Measurements from ENCODE around the gene OPA3.

DNA sequence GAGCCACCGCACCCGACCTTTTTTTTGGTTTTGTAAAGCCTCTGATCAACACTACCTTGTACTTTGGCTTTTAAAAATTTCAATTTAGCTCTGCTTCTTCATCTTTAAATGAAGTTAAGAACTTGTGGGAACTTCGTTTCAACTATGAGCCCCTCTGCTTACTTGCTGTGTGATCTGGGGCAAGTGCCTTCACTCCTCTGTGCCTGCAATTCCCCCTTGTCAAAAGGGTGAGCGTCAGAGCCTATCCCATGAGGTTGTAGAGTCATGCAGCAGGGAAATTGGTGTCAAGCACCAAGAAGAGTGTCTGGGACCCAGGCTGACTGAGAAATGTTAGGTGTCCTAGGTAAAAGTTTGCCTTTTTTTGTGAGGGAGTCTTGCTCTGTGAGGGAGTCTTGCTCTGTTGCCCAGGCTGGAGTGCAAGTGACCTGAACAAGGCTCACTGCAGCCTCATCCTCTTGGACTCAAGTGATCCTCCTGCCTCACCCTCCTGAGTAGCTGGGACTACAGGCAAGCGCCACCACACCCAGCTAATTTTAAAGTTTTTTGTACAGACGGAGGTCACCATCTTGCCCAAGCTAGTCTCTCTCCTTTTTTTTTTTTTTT, 71.6 kb downstream of the OPA3 start:
- TF ChIP-seq, protein P1, sequence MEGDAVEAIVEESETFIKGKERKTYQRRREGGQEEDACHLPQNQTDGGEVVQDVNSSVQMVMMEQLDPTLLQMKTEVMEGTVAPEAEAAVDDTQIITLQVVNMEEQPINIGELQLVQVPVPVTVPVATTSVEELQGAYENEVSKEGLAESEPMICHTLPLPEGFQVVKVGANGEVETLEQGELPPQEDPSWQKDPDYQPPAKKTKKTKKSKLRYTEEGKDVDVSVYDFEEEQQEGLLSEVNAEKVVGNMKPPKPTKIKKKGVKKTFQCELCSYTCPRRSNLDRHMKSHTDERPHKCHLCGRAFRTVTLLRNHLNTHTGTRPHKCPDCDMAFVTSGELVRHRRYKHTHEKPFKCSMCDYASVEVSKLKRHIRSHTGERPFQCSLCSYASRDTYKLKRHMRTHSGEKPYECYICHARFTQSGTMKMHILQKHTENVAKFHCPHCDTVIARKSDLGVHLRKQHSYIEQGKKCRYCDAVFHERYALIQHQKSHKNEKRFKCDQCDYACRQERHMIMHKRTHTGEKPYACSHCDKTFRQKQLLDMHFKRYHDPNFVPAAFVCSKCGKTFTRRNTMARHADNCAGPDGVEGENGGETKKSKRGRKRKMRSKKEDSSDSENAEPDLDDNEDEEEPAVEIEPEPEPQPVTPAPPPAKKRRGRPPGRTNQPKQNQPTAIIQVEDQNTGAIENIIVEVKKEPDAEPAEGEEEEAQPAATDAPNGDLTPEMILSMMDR (conservative IDR thresholded peaks at IDR 0.05; ENCODE audit: low read length), result no peak
- no peak for TF ChIP-seq EZH2phosphoT487 (IDR thresholded peaks at IDR 0.05; ENCODE audit: borderline replicate concordance, low read depth, low read length)
